Measurements from ENCODE around the gene PIEZO2.

Gene PIEZO2

GRCh38 chr18:11064727-11065460, 84.5 kb downstream of the PIEZO2 start:
- DNase-seq (ENCODE audit: low spot score): no peak

- DNase-seq (ENCODE audit: low spot score): no peak
Observed at GRCh38 chr18:11064106-11064505, 85.3 kb downstream of the PIEZO2 start.

- DNase-seq (ENCODE audit: low spot score): no peak
Observed at GRCh38 chr18:11055721-11056120, 93.6 kb downstream of the PIEZO2 start.

GRCh38 chr18:11054497-11054896, 94.9 kb downstream of the PIEZO2 start:
- no peak for DNase-seq (ENCODE audit: low spot score)

- no peak for DNase-seq (ENCODE audit: low spot score)
Observed at GRCh38 chr18:11053293-11053692, 96.1 kb downstream of the PIEZO2 start.

GRCh38 chr18:11052800-11053199, 96.6 kb downstream of the PIEZO2 start:
- DNase-seq (ENCODE audit: low spot score): no peak

- no peak for DNase-seq (ENCODE audit: low spot score)
Observed at GRCh38 chr18:11051462-11051861, 97.9 kb downstream of the PIEZO2 start.

- DNase-seq (ENCODE audit: low spot score): no peak
Observed at GRCh38 chr18:11050966-11051365, 98.4 kb downstream of the PIEZO2 start.

GRCh38 chr18:11047817-11048216, 101.6 kb downstream of the PIEZO2 start:
- DNase-seq (ENCODE audit: low spot score): no peak

- DNase-seq (ENCODE audit: low spot score): no peak
Observed at GRCh38 chr18:11047156-11047555, 102.2 kb downstream of the PIEZO2 start.

GRCh38 chr18:11046140-11046539, 103.2 kb downstream of the PIEZO2 start:
- no peak for DNase-seq (ENCODE audit: low spot score)

- no peak for DNase-seq (ENCODE audit: low spot score)
Observed at GRCh38 chr18:11043694-11044093, 105.7 kb downstream of the PIEZO2 start.

- no peak for DNase-seq (ENCODE audit: low spot score)
Observed at GRCh38 chr18:11042247-11042646, 107.1 kb downstream of the PIEZO2 start.

GRCh38 chr18:11040823-11041656, 108.3 kb downstream of the PIEZO2 start:
- DNase-seq (ENCODE audit: low spot score): peak; percentile 17

- DNase-seq (ENCODE audit: low spot score): no peak
Observed at GRCh38 chr18:11040359-11040758, 109.0 kb downstream of the PIEZO2 start.

- DNase-seq (ENCODE audit: low spot score): no peak
Observed at GRCh38 chr18:11037533-11038240, 111.7 kb downstream of the PIEZO2 start.

GRCh38 chr18:11035814-11036495, 113.4 kb downstream of the PIEZO2 start:
- DNase-seq (ENCODE audit: low spot score): no peak

- no peak for DNase-seq (ENCODE audit: low spot score)
Observed at GRCh38 chr18:11035376-11035775, 114.0 kb downstream of the PIEZO2 start.

- DNase-seq (ENCODE audit: low spot score): no peak
Observed at GRCh38 chr18:11034884-11035283, 114.5 kb downstream of the PIEZO2 start.

- no peak for DNase-seq (ENCODE audit: low spot score)
Observed at GRCh38 chr18:11033503-11033902, 115.9 kb downstream of the PIEZO2 start.

- DNase-seq (ENCODE audit: low spot score): no peak
Observed at GRCh38 chr18:11031966-11032365, 117.4 kb downstream of the PIEZO2 start.

- no peak for DNase-seq (ENCODE audit: low spot score)
Observed at GRCh38 chr18:11029021-11029420, 120.3 kb downstream of the PIEZO2 start.

Measured in germinal center (tissue), 1 donor.